Stimulated activated CD4-positive, alpha-beta T cell treated with anti-CD3 and anti-CD28 coated beads, Interleukin-15, amount 100 ng/mL, for 24 hours (primary cell): ENCODE results near the gene SAAL1.
"Not testable (repeated sequence)": the region's sequence is repeated elsewhere in the genome, so short reads cannot be mapped to it uniquely, and the experiment has no call there.

ENCODE experiments used
- DNase-seq: peaks from one replicate; pipeline ENCODE4 v3.0.0-alpha.2; 2020

The SAAL1 gene

GRCh38 chr11:18105802-18106574 is at the start of gene SAAL1:
Gene SAAL1, minus strand, starts transcription at chr11:18106082. Its CDS starts 41 bp downstream, at chr11:18106041.
- peak; percentile 95 for DNase-seq

GRCh38 chr11:18151581-18151980 is 45.7 kb upstream of the SAAL1 start:
- no peak for DNase-seq

- DNase-seq: no peak
These were observed 40.0 kb upstream of the SAAL1 start for GRCh38 chr11:18145837-18146236.

- DNase-seq: no peak
These were observed 39.1 kb upstream of the SAAL1 start for GRCh38 chr11:18145025-18145424.

- DNase-seq: no peak
These were observed 38.4 kb upstream of the SAAL1 start for GRCh38 chr11:18144243-18144642.

- DNase-seq: no peak
These were observed 34.3 kb upstream of the SAAL1 start for GRCh38 chr11:18140145-18140544.

- no peak for DNase-seq
These were observed 31.4 kb upstream of the SAAL1 start for GRCh38 chr11:18137186-18137800.

GRCh38 chr11:18135308-18135707 is 29.4 kb upstream of the SAAL1 start:
- DNase-seq: no peak

GRCh38 chr11:18132341-18132740 is 26.5 kb upstream of the SAAL1 start, which contains the start of gene MRGPRX3:
Gene MRGPRX3, plus strand, starts transcription at chr11:18132571. Its CDS starts 4,632 bp downstream, at chr11:18137203.
- no peak for DNase-seq

- not testable (repeated sequence) for DNase-seq
These were observed 25.2 kb upstream of the SAAL1 start for GRCh38 chr11:18131115-18131514.

- DNase-seq: not testable (repeated sequence)
These were observed 15.5 kb upstream of the SAAL1 start for GRCh38 chr11:18121331-18121828.

- peak; percentile 74 for DNase-seq
These were observed 9.7 kb upstream of the SAAL1 start for GRCh38 chr11:18115360-18116127.

- no peak for DNase-seq
These were observed 5.1 kb upstream of the SAAL1 start for GRCh38 chr11:18111005-18111404.

- no peak for DNase-seq
These were observed 2.4 kb upstream of the SAAL1 start for GRCh38 chr11:18108254-18108653.

- DNase-seq: no peak
These were observed 806 bp upstream of the SAAL1 start for GRCh38 chr11:18106688-18107087.

- no peak for DNase-seq
These were observed 638 bp downstream of the SAAL1 start for GRCh38 chr11:18105086-18105801.

GRCh38 chr11:18100926-18101656 is 4.8 kb downstream of the SAAL1 start:
- DNase-seq: peak; percentile 15

- no peak for DNase-seq
These were observed 11.9 kb downstream of the SAAL1 start for GRCh38 chr11:18093959-18094358.

GRCh38 chr11:18091731-18092130 is 14.2 kb downstream of the SAAL1 start:
- DNase-seq: no peak

- no peak for DNase-seq
These were observed 16.9 kb downstream of the SAAL1 start for GRCh38 chr11:18088966-18089365.

GRCh38 chr11:18088366-18088765 is 17.5 kb downstream of the SAAL1 start:
- no peak for DNase-seq

GRCh38 chr11:18081551-18081950 is 24.3 kb downstream of the SAAL1 start:
- DNase-seq: no peak
